Prostate gland (tissue), 2 donors: Measurements from ENCODE around the gene ATG4B.

Source experiments
- CTCF ChIP-seq, 4 experiments: fragments of 200-600 bp in 2 of 4; fragments of 450-650 bp in 2 of 4; sonication (generic) in 2 of 4; IDR thresholded peaks; 1 replicate in 3 of 4; 2 replicates in 1 of 4; pipeline ENCODE4 v1.5.1; 2016 to 2019; ENCODE audit warnings: antibody characterized with exemption in 4 of 4, mild to moderate bottlenecking in 2 of 4, moderate library complexity in 2 of 4
- POLR2A ChIP-seq: fragments of 450-650 bp; IDR thresholded peaks from one replicate; pipeline ENCODE4 v1.6.1; 2016; ENCODE audit warnings: antibody characterized with exemption, mild to moderate bottlenecking

GRCh38 chr2:241595600-241596140 is 41.8 kb upstream of the ATG4B start:
- TF ChIP-seq CTCF (IDR thresholded peaks at IDR 0.05), result peak in 2 of 4 experiments; percentile 8 to 35
- no peak for TF ChIP-seq POLR2A
